Panc1 (cell line): ENCODE measurements around the gene CDYL. TPM values are rescaled to one million over a fixed set of nuclear protein-coding genes. Genes with fewer than 3 reads are reported as not detected.

Experiments used
- ATAC-seq: fragments of 200-7000 bp; cut with Tn5 transposase; 2 replicates; pipeline ENCODE4 v1.9.1; 2020; ENCODE audit warnings: mild to moderate bottlenecking, moderate library complexity
- BruUV-seq: library from RNA; stranded (reverse); fragments of 400-500 nt; replicated peaks from 2 replicates; lab custom pipeline; 2021; lab: Mats Ljungman, UMichigan
- CTCF ChIA-PET: fragments of 300-600 bp; sonication (Branson Sonifier 250); formaldehyde crosslinking; loops from one replicate; lab custom pipeline; 2022; ENCODE audit warnings: antibody characterized with exemption; lab: Charles Lee
- POLR2A ChIA-PET: fragments of 300-600 bp; sonication (Branson Sonifier 250); formaldehyde crosslinking; loops from one replicate; lab custom pipeline; 2022; ENCODE audit warnings: antibody characterized with exemption; lab: Charles Lee
- DNase-seq: peaks from one replicate; pipeline ENCODE4 v3.0.0-alpha.2; 2010; ENCODE audit warnings: low read depth, low spot score
- H3K27ac ChIP-seq: 2 replicates; pipeline ENCODE4 v1.5.1; 2011; ENCODE audit warnings: mild to moderate bottlenecking, low read length, inconsistent platforms
- H3K27me3 ChIP-seq: fragments of 200-500 bp; sonication (Bioruptor generic); 2 replicates; pipeline ENCODE4 v1.6.0; 2014; ENCODE audit warnings: low read length, inconsistent platforms; ENCODE audit not compliant: control insufficient read depth, insufficient read depth
- H3K36me3 ChIP-seq: fragments of 200-500 bp; sonication (Bioruptor generic); 2 replicates; pipeline ENCODE4 v1.5.1; 2014; ENCODE audit warnings: inconsistent platforms, mild to moderate bottlenecking, low read length, moderate library complexity; ENCODE audit not compliant: control insufficient read depth, insufficient read depth
- H3K4me1 ChIP-seq: 2 replicates; pipeline ENCODE4 v1.5.1; 2011; ENCODE audit warnings: inconsistent platforms, mild to moderate bottlenecking, low read length, moderate library complexity; ENCODE audit not compliant: control insufficient read depth, insufficient read depth
- H3K4me3 ChIP-seq, 2 experiments: 2 replicates each; pipeline ENCODE4 v1.5.1; 2011 to 2012; ENCODE audit warnings: low read depth in 2 of 2, low read length in 2 of 2, mild to moderate bottlenecking in 2 of 2, inconsistent platforms in 1 of 2, moderate library complexity in 1 of 2
- H3K9me3 ChIP-seq: fragments of 200-500 bp; sonication (Bioruptor generic); 2 replicates; pipeline ENCODE4 v1.5.1; 2014; ENCODE audit warnings: low read depth, mild to moderate bottlenecking, inconsistent platforms, low read length, moderate library complexity; ENCODE audit not compliant: control insufficient read depth, insufficient read depth
- POLR2AphosphoS5 ChIP-seq: IDR thresholded peaks from 2 replicates; pipeline ENCODE4 v1.6.1; 2012; ENCODE audit warnings: mild to moderate bottlenecking, low read depth, low read length, moderate library complexity
- SIN3A ChIP-seq: IDR thresholded peaks from 2 replicates; pipeline ENCODE4 v1.6.1; 2012; ENCODE audit warnings: low read depth, mild to moderate bottlenecking, low read length, moderate library complexity, borderline replicate concordance; ENCODE audit not compliant: insufficient read depth
- TCF7L2 ChIP-seq: IDR thresholded peaks from 2 replicates; pipeline ENCODE4 v1.6.1; 2011; ENCODE audit warnings: mild to moderate bottlenecking, low read depth, low read length, inconsistent platforms
- in situ Hi-C: cut with HindIII; loops from 2 replicates; pipeline ENCODE4 v1.10.0; 2016; ENCODE audit warnings: low sequenced_read_pairs, low pct_unique_long_range_greater_than_20kb
- intact Hi-C: fragments of 100-400 bp; cut with micrococcal nuclease; formaldehyde crosslinking; loops from one replicate; pipeline ENCODE4 v1.10.0; 2022; ENCODE audit not compliant: unreplicated experiment
- total RNA-seq: library from RNA; stranded (reverse); gene quantifications from one replicate; pipeline ENCODE4 v1.2.1, GENCODE V29; 2021; ENCODE audit not compliant: unreplicated experiment
- TF ChIP-seq, protein P1 (sequence below), 2 experiments: IDR thresholded peaks; 2 replicates each; pipeline ENCODE4 v1.6.1; 2011 to 2012; ENCODE audit warnings: low read depth in 2 of 2, control low read depth in 1 of 2, low read length in 1 of 2, mild to moderate bottlenecking in 1 of 2, moderate library complexity in 1 of 2; ENCODE audit not compliant: insufficient read depth in 1 of 2
- TF ChIP-seq, protein P2 (sequence below): fragments of 450-650 bp; IDR thresholded peaks from 2 replicates; pipeline ENCODE4 v1.5.1; 2017; ENCODE audit warnings: mild to moderate bottlenecking

The CDYL gene
- total RNA-seq, 1 experiment from 2014 or later, result 61.4 TPM

- Histone ChIP-seq H3K36me3 (no peaks in the 10 kb centered on the region), H3K9me3 (no peaks in the 10 kb centered on the region), H3K27ac (no peak overlapping the region), H3K4me3 (no peak overlapping the region), H3K27me3 (no peaks in the 10 kb centered on the region), H3K4me1 (no peaks in the 10 kb centered on the region)
- ChIA-PET POLR2A (no interaction called here), CTCF (no interaction called here)
- in situ Hi-C loops (no loop called here), intact Hi-C loops (no loop called here)
- TF ChIP-seq, protein P1, sequence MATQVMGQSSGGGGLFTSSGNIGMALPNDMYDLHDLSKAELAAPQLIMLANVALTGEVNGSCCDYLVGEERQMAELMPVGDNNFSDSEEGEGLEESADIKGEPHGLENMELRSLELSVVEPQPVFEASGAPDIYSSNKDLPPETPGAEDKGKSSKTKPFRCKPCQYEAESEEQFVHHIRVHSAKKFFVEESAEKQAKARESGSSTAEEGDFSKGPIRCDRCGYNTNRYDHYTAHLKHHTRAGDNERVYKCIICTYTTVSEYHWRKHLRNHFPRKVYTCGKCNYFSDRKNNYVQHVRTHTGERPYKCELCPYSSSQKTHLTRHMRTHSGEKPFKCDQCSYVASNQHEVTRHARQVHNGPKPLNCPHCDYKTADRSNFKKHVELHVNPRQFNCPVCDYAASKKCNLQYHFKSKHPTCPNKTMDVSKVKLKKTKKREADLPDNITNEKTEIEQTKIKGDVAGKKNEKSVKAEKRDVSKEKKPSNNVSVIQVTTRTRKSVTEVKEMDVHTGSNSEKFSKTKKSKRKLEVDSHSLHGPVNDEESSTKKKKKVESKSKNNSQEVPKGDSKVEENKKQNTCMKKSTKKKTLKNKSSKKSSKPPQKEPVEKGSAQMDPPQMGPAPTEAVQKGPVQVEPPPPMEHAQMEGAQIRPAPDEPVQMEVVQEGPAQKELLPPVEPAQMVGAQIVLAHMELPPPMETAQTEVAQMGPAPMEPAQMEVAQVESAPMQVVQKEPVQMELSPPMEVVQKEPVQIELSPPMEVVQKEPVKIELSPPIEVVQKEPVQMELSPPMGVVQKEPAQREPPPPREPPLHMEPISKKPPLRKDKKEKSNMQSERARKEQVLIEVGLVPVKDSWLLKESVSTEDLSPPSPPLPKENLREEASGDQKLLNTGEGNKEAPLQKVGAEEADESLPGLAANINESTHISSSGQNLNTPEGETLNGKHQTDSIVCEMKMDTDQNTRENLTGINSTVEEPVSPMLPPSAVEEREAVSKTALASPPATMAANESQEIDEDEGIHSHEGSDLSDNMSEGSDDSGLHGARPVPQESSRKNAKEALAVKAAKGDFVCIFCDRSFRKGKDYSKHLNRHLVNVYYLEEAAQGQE (IDR thresholded peaks at IDR 0.05; ENCODE audit: insufficient read depth in 1 of 2, low read depth in 2 of 2, low read length in 1 of 2), result no peak
- TF ChIP-seq, protein P2, sequence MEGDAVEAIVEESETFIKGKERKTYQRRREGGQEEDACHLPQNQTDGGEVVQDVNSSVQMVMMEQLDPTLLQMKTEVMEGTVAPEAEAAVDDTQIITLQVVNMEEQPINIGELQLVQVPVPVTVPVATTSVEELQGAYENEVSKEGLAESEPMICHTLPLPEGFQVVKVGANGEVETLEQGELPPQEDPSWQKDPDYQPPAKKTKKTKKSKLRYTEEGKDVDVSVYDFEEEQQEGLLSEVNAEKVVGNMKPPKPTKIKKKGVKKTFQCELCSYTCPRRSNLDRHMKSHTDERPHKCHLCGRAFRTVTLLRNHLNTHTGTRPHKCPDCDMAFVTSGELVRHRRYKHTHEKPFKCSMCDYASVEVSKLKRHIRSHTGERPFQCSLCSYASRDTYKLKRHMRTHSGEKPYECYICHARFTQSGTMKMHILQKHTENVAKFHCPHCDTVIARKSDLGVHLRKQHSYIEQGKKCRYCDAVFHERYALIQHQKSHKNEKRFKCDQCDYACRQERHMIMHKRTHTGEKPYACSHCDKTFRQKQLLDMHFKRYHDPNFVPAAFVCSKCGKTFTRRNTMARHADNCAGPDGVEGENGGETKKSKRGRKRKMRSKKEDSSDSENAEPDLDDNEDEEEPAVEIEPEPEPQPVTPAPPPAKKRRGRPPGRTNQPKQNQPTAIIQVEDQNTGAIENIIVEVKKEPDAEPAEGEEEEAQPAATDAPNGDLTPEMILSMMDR, result no peak
- TF ChIP-seq SIN3A (no peak), POLR2AphosphoS5 (no peak), TCF7L2 (no peak)
- ATAC-seq (no peak), DNase-seq (no peak)
- no TSS peak for BruUV-seq
Measured at GRCh38 chr6:4728436-4728769, 47.8 kb upstream of the CDYL start.

- intact Hi-C loops, result no loop called here
- in situ Hi-C loops, result no loop called here
- Histone ChIP-seq H3K36me3 (no peaks in the 10 kb centered on the region), H3K4me1 (no peaks in the 10 kb centered on the region), H3K4me3 (no peak overlapping the region), H3K27me3 (no peaks in the 10 kb centered on the region), H3K9me3 (no peaks in the 10 kb centered on the region), H3K27ac (no peak overlapping the region)
- no peak for ATAC-seq
- ChIA-PET POLR2A (no interaction called here), CTCF (interaction anchor here (0.7 kb wide), 1 partner anchor 149 kb away, joined by 3 read pairs; no protein-coding TSS in a partner anchor)
- no TSS peak for BruUV-seq
- no peak for TF ChIP-seq POLR2AphosphoS5
- TF ChIP-seq, protein P2, result no peak
- TF ChIP-seq, protein P1 (IDR thresholded peaks at IDR 0.05; ENCODE audit: insufficient read depth in 1 of 2, low read depth in 2 of 2, low read length in 1 of 2), result no peak
- TF ChIP-seq SIN3A, result no peak
- no peak for TF ChIP-seq TCF7L2
- no peak for DNase-seq
Measured at GRCh38 chr6:4728926-4729325, 47.3 kb upstream of the CDYL start.
